ENCODE data around the gene ASPHD2.

GRCh38 chr22:26406118-26406517 is 22.9 kb upstream of the ASPHD2 start:
- TF ChIP-seq POLR2AphosphoS5 (IDR thresholded peaks at IDR 0.05) (no peak), CTCF (IDR thresholded peaks at IDR 0.05) (no peak)

All from prostate gland (tissue), 2 donors.